ENCODE data around the gene BBS7. TPM values are rescaled to one million over a fixed set of nuclear protein-coding genes. Genes with fewer than 3 reads are reported as not detected.

BBS7 gene
- total and polyA plus RNA-seq, 2 of the 13 experiments (the other 11 are each of a cell fraction or from before 2014, with no cell fraction given): 9.0 to 15.7 TPM

DNA sequence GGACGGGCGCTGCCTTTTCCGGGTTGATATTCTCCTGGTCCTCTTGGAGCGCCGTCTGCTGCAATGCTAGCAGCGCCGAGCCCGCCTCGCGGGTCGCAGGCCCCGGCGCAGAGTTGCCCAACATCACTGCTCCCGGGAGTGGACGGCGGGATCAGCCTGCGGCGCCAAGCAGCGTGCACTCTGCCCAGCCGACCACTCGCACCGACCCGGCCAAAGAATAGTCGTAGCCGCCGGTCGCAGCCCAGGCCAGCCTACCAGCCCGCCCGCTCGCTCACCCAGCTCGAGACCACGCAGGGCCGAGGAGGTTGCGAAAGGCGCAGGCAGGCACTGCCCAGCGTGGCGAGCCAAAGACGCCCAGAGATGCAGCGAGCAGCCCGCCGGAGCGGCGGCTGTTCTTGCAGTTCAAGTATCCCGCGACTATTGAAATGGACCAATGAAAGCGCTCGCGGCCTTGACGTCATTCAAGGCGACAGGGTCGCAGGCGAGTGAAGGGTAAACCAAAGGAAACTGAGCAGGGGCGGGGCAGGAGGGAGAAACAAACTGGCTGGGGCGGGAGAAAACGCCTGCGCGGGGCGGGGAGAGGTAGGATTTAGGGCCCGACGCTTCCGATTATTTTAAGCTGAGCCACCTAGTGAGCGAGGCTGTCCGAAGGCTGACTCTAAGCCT, 46.6 kb downstream of the BBS7 start, which contains the start of gene CCNA2 (continued):
- no peak for TF ChIP-seq PRDM4 (CRISPR knock-in tag; IDR thresholded peaks at IDR 0.05; ENCODE audit: borderline replicate concordance)
- TF ChIP-seq KDM5B (CRISPR knock-in tag; IDR thresholded peaks at IDR 0.05; ENCODE audit: borderline replicate concordance): peak; percentile 64; the same call in 1 of the 2 replicates
- no peak for TF ChIP-seq JUN (CRISPR knock-in tag; IDR thresholded peaks at IDR 0.05)
- TF ChIP-seq ZNF333 (CRISPR knock-in tag; IDR thresholded peaks at IDR 0.05; ENCODE audit: borderline replicate concordance): no peak
- TF ChIP-seq HHEX (CRISPR knock-in tag; IDR thresholded peaks at IDR 0.05): no peak
- peak; percentile 67; the same call in 1 of the 2 replicates for TF ChIP-seq NKX3-1 (CRISPR knock-in tag; IDR thresholded peaks at IDR 0.05)
- no peak; the same call in 1 of the 2 replicates for TF ChIP-seq NR2F2 (IDR thresholded peaks at IDR 0.05; ENCODE audit: borderline replicate concordance, low read depth)
- peak; percentile 21; the same call in 1 of the 2 replicates for TF ChIP-seq KLF11 (CRISPR knock-in tag; IDR thresholded peaks at IDR 0.05)
- TF ChIP-seq, protein P1, sequence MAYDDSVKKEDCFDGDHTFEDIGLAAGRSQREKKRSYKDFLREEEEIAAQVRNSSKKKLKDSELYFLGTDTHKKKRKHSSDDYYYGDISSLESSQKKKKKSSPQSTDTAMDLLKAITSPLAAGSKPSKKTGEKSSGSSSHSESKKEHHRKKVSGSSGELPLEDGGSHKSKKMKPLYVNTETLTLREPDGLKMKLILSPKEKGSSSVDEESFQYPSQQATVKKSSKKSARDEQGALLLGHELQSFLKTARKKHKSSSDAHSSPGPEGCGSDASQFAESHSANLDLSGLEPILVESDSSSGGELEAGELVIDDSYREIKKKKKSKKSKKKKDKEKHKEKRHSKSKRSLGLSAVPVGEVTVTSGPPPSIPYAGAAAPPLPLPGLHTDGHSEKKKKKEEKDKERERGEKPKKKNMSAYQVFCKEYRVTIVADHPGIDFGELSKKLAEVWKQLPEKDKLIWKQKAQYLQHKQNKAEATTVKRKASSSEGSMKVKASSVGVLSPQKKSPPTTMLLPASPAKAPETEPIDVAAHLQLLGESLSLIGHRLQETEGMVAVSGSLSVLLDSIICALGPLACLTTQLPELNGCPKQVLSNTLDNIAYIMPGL (CRISPR knock-in tag; IDR thresholded peaks at IDR 0.05; ENCODE audit: borderline replicate concordance in 1 of 2, low read depth in 1 of 2): 0 out of 4 replicates have a peak, but pooled peaks of 1 of the 2 experiments have one; percentile 66
- peak; percentile 81 for TF ChIP-seq IRF9 (CRISPR knock-in tag; IDR thresholded peaks at IDR 0.05; ENCODE audit: borderline replicate concordance)
- TF ChIP-seq CEBPB (IDR thresholded peaks at IDR 0.05; ENCODE audit: borderline replicate concordance, low read depth, low read length): peak; percentile 62; the same call in 1 of the 2 replicates
- TF ChIP-seq PHF20 (CRISPR knock-in tag; IDR thresholded peaks at IDR 0.05): peak; percentile 91
- peak; percentile 99 for TF ChIP-seq ATF1 (CRISPR knock-in tag; IDR thresholded peaks at IDR 0.05)
- TF ChIP-seq ZBTB8A (CRISPR knock-in tag; IDR thresholded peaks at IDR 0.05; ENCODE audit: borderline replicate concordance, low read depth): no peak
- TF ChIP-seq ESRRA (CRISPR knock-in tag; IDR thresholded peaks at IDR 0.05; ENCODE audit: low read depth): 0 out of 2 replicates have a peak, but pooled peaks have one; percentile 14
- peak; percentile 85 for TF ChIP-seq E2F2 (CRISPR knock-in tag; IDR thresholded peaks at IDR 0.05; ENCODE audit: borderline replicate concordance)
- peak; percentile 80; the same call in 1 of the 2 replicates for TF ChIP-seq ZNF225 (CRISPR knock-in tag; IDR thresholded peaks at IDR 0.05)
- TF ChIP-seq ZBTB4 (CRISPR knock-in tag; IDR thresholded peaks at IDR 0.05; ENCODE audit: borderline replicate concordance): 0 out of 2 replicates have a peak, but pooled peaks have one; percentile 24
- peak; percentile 100 for TF ChIP-seq FOXM1 (CRISPR knock-in tag; IDR thresholded peaks at IDR 0.05)

Measured in HepG2 (cell line).